Activated CD4-positive, alpha-beta T cell treated with anti-CD3 and anti-CD28 coated beads, Interleukin-2, Interleukin-4, amounts not matched to agents 100 ng/mL and 50 ng/mL, durations not matched to agents 16 hours and 8 hours (primary cell): Measurements from ENCODE around the gene ZNF195.
"Not testable (repeated sequence)": the region's sequence is repeated elsewhere in the genome, so short reads cannot be mapped to it uniquely, and the experiment has no call there.

ENCODE experiments used
- DNase-seq: peaks from one replicate; pipeline ENCODE4 v3.0.0-alpha.2; 2020; ENCODE audit warnings: low spot score

The ZNF195 gene

GRCh38 chr11:3347127-3347526 is 31.8 kb downstream of the ZNF195 start:
- DNase-seq, result no peak

- no peak for DNase-seq
Measured at GRCh38 chr11:3346587-3346986, 32.4 kb downstream of the ZNF195 start.

- no peak for DNase-seq
Measured at GRCh38 chr11:3345736-3346135, 33.2 kb downstream of the ZNF195 start.

GRCh38 chr11:3344327-3345174 is 34.4 kb downstream of the ZNF195 start:
- no peak for DNase-seq

GRCh38 chr11:3342709-3343108 is 36.2 kb downstream of the ZNF195 start:
- DNase-seq, result no peak

GRCh38 chr11:3341298-3341697 is 37.6 kb downstream of the ZNF195 start:
- DNase-seq, result peak; percentile 43

- DNase-seq, result no peak
Measured at GRCh38 chr11:3340025-3340424, 38.9 kb downstream of the ZNF195 start.

- no peak for DNase-seq
Measured at GRCh38 chr11:3339340-3339624, 39.7 kb downstream of the ZNF195 start.

GRCh38 chr11:3338569-3339339 is 40.2 kb downstream of the ZNF195 start:
- no peak for DNase-seq

GRCh38 chr11:3336420-3336819 is 42.5 kb downstream of the ZNF195 start:
- not testable (repeated sequence) for DNase-seq

GRCh38 chr11:3333157-3333556 is 45.8 kb downstream of the ZNF195 start:
- DNase-seq, result not testable (repeated sequence)

GRCh38 chr11:3331078-3331477 is 47.9 kb downstream of the ZNF195 start:
- DNase-seq, result not testable (repeated sequence)

GRCh38 chr11:3330064-3330463 is 48.9 kb downstream of the ZNF195 start:
- not testable (repeated sequence) for DNase-seq

- DNase-seq, result not testable (repeated sequence)
Measured at GRCh38 chr11:3328503-3328902, 50.4 kb downstream of the ZNF195 start.

GRCh38 chr11:3326450-3326849 is 52.5 kb downstream of the ZNF195 start:
- DNase-seq, result not testable (repeated sequence)

GRCh38 chr11:3324724-3325123 is 54.2 kb downstream of the ZNF195 start:
- not testable (repeated sequence) for DNase-seq
